Activated CD4-positive, alpha-beta T cell treated with anti-CD3 and anti-CD28 coated beads, Interleukin-2, amount 50 U/mL, for 48 hours (primary cell): ENCODE data around the gene BACE2.

Source experiments
- DNase-seq, 2 experiments: peaks; one replicate each; pipeline ENCODE4 v3.0.0-alpha.2; 2020

The BACE2 gene

GRCh38 chr21:41149199-41149598 is 18.8 kb upstream of the BACE2 start:
- no peak for DNase-seq

GRCh38 chr21:41152147-41152546 is 15.8 kb upstream of the BACE2 start:
- DNase-seq: no peak

- no peak for DNase-seq
Measured at GRCh38 chr21:41153443-41153842, 14.5 kb upstream of the BACE2 start.

- no peak for DNase-seq
Measured at GRCh38 chr21:41156142-41156541, 11.8 kb upstream of the BACE2 start.

GRCh38 chr21:41158026-41158425 is 9.9 kb upstream of the BACE2 start:
- DNase-seq: no peak

GRCh38 chr21:41160036-41160435 is 7.9 kb upstream of the BACE2 start:
- no peak for DNase-seq

GRCh38 chr21:41161428-41161827 is 6.5 kb upstream of the BACE2 start:
- DNase-seq: no peak

GRCh38 chr21:41162096-41162495 is 5.9 kb upstream of the BACE2 start:
- no peak for DNase-seq

- no peak for DNase-seq
Measured at GRCh38 chr21:41163091-41163490, 4.9 kb upstream of the BACE2 start.

- DNase-seq: no peak
Measured at GRCh38 chr21:41164052-41164451, 3.9 kb upstream of the BACE2 start.

GRCh38 chr21:41164981-41165655 is 2.8 kb upstream of the BACE2 start:
- DNase-seq: no peak

- DNase-seq: no peak
Measured at GRCh38 chr21:41166884-41167283, 1.1 kb upstream of the BACE2 start.

- DNase-seq: peak; percentile 2 to 19
Measured at GRCh38 chr21:41168391-41169257, 664 bp downstream of the BACE2 start.

- no peak for DNase-seq
Measured at GRCh38 chr21:41169258-41169576, 1.3 kb downstream of the BACE2 start.

- DNase-seq: no peak
Measured at GRCh38 chr21:41169701-41170100, 1.7 kb downstream of the BACE2 start.

- DNase-seq: peak; percentile 10 to 16
Measured at GRCh38 chr21:41170442-41170841, 2.5 kb downstream of the BACE2 start.

GRCh38 chr21:41170859-41171609 is 3.1 kb downstream of the BACE2 start:
- DNase-seq: no peak

- no peak for DNase-seq
Measured at GRCh38 chr21:41175080-41175479, 7.1 kb downstream of the BACE2 start.

GRCh38 chr21:41176846-41177245 is 8.9 kb downstream of the BACE2 start:
- DNase-seq: no peak

- no peak for DNase-seq
Measured at GRCh38 chr21:41180752-41181151, 12.8 kb downstream of the BACE2 start.

- DNase-seq: no peak
Measured at GRCh38 chr21:41182547-41182946, 14.6 kb downstream of the BACE2 start.

- no peak for DNase-seq
Measured at GRCh38 chr21:41183575-41183974, 15.6 kb downstream of the BACE2 start.

- no peak for DNase-seq
Measured at GRCh38 chr21:41185802-41186201, 17.8 kb downstream of the BACE2 start.
